HepG2 (cell line): ENCODE measurements around the gene CSTF1. TPM values are rescaled to one million over a fixed set of nuclear protein-coding genes. Genes with fewer than 3 reads are reported as not detected.

Source experiments
- AGO2 ChIP-seq: fragments of 200-400 bp; formaldehyde crosslinking; optimal IDR thresholded peaks from 2 replicates; pipeline ENCODE3; 2017; ENCODE audit warnings: mild to moderate bottlenecking, low read depth, low read length, moderate library complexity
- HOXA9 ChIP-seq: sonication (generic); formaldehyde crosslinking; IDR thresholded peaks from 2 replicates; pipeline ENCODE4 v1.8.1; 2022; ENCODE audit warnings: missing genetic modification reagents, mild to moderate bottlenecking, moderate library complexity, borderline replicate concordance
- KLF12 ChIP-seq: sonication (generic); formaldehyde crosslinking; IDR thresholded peaks from 2 replicates; pipeline ENCODE4 v1.4.0; 2020; ENCODE audit warnings: missing genetic modification reagents, borderline replicate concordance
- MAZ ChIP-seq, 2 experiments: sonication (generic) in 1 of 2; formaldehyde crosslinking in 1 of 2; IDR thresholded peaks; 2 replicates each; pipeline versions ENCODE4 v1.5.0 to v1.6.1; 2012 to 2020; ENCODE audit warnings: low read depth in 2 of 2, mild to moderate bottlenecking in 2 of 2, borderline replicate concordance in 1 of 2, improper control_type of control experiment in 1 of 2, low read length in 1 of 2, missing genetic modification reagents in 1 of 2, moderate library complexity in 1 of 2
- MXI1 ChIP-seq: IDR thresholded peaks from 3 replicates; pipeline ENCODE4 v1.6.1; 2012; ENCODE audit warnings: low read depth, low read length, inconsistent platforms, borderline replicate concordance
- NKX3-1 ChIP-seq: sonication (generic); formaldehyde crosslinking; IDR thresholded peaks from 2 replicates; pipeline ENCODE4 v1.5.0; 2020; ENCODE audit warnings: missing genetic modification reagents
- NR3C1 ChIP-seq: sonication (generic); formaldehyde crosslinking; IDR thresholded peaks from 2 replicates; pipeline ENCODE4 v1.4.0; 2020; ENCODE audit warnings: missing genetic modification reagents
- PCBP1 ChIP-seq: fragments of 200-400 bp; formaldehyde crosslinking; IDR thresholded peaks from 2 replicates; pipeline ENCODE4 v1.6.1; 2017; ENCODE audit warnings: mild to moderate bottlenecking, low read depth, low read length, borderline replicate concordance
- RAD51 ChIP-seq: fragments of 450-650 bp; IDR thresholded peaks from 2 replicates; pipeline ENCODE4 v1.6.1; 2016; ENCODE audit warnings: borderline replicate concordance
- SALL1 ChIP-seq: sonication (generic); formaldehyde crosslinking; IDR thresholded peaks from 2 replicates; pipeline ENCODE4 v1.8.0; 2022; ENCODE audit warnings: mild to moderate bottlenecking, missing genetic modification reagents
- SPEN ChIP-seq: sonication (generic); formaldehyde crosslinking; IDR thresholded peaks from 2 replicates; pipeline ENCODE4 v1.5.1; 2020; ENCODE audit warnings: low read depth, mild to moderate bottlenecking, missing genetic modification reagents
- STAG1 ChIP-seq: sonication (generic); formaldehyde crosslinking; IDR thresholded peaks from 2 replicates; pipeline ENCODE4 v1.4.0; 2020; ENCODE audit warnings: missing genetic modification reagents
- YY1 ChIP-seq: IDR thresholded peaks from 2 replicates; pipeline ENCODE4 v1.6.1; 2011; ENCODE audit warnings: low read length, low read depth, moderate library complexity, mild to moderate bottlenecking; ENCODE audit not compliant: insufficient read depth, insufficient replicate concordance
- ZMYM3 ChIP-seq: sonication (generic); formaldehyde crosslinking; IDR thresholded peaks from 2 replicates; pipeline ENCODE4 v1.5.1; 2020; ENCODE audit warnings: mild to moderate bottlenecking, missing genetic modification reagents
- ZNF335 ChIP-seq: sonication (generic); formaldehyde crosslinking; IDR thresholded peaks from 2 replicates; pipeline ENCODE4 v1.4.0; 2020; ENCODE audit warnings: missing genetic modification reagents
- ZNF430 ChIP-seq: sonication (generic); formaldehyde crosslinking; IDR thresholded peaks from 2 replicates; pipeline ENCODE4 v1.9.0; 2021; ENCODE audit warnings: mild to moderate bottlenecking, missing genetic modification reagents
- ZNF558 ChIP-seq: sonication (generic); formaldehyde crosslinking; IDR thresholded peaks from 2 replicates; pipeline ENCODE4 v1.9.0; 2022; ENCODE audit warnings: mild to moderate bottlenecking, missing genetic modification reagents, borderline replicate concordance
- ZNF782 ChIP-seq: sonication (generic); formaldehyde crosslinking; IDR thresholded peaks from 2 replicates; pipeline ENCODE4 v1.4.0; 2020; ENCODE audit warnings: missing genetic modification reagents, mild to moderate bottlenecking, borderline replicate concordance
- ZSCAN21 ChIP-seq: sonication (generic); formaldehyde crosslinking; IDR thresholded peaks from 2 replicates; pipeline ENCODE4 v1.8.0; 2022; ENCODE audit warnings: mild to moderate bottlenecking, missing genetic modification reagents, moderate library complexity, borderline replicate concordance
- polyA plus RNA-seq, 8 experiments: library from polyadenylated mRNA; depleted of rRNA in 3 of 8; stranded (reverse) in 7 of 8; unstranded in 1 of 8; fragments of >200 nt; fragmentation: Illumina TruSeq in 4 of 8; extraction: Trizol in 4 of 8; gene quantifications; 2 replicates each; pipeline versions ENCODE4 v1.2.1 to v1.2.3, GENCODE V29; 2011 to 2016; ENCODE audit warnings: low read depth in 4 of 8, missing spikeins in 1 of 8, mixed read lengths in 1 of 8; ENCODE audit not compliant: insufficient read depth in 1 of 8
- total RNA-seq, 5 experiments: library from RNA; depleted of rRNA; stranded (reverse); fragments of >200 nt; fragmentation: Illumina TruSeq; extraction: Trizol; gene quantifications; 2 replicates each; pipeline ENCODE4 v1.2.3, GENCODE V29; 2016; ENCODE audit warnings: low read depth in 1 of 5
- TF ChIP-seq, protein P1 (sequence below): sonication (generic); formaldehyde crosslinking; IDR thresholded peaks from 2 replicates; pipeline ENCODE4 v1.4.0; 2020; ENCODE audit warnings: missing genetic modification reagents, borderline replicate concordance
- TF ChIP-seq, protein P2 (sequence below): IDR thresholded peaks from 2 replicates; pipeline ENCODE4 v1.4.0; 2020; ENCODE audit warnings: mild to moderate bottlenecking, missing genetic modification reagents

The CSTF1 gene
- total and polyA plus RNA-seq, 2 of the 13 experiments (the other 11 are each of a cell fraction or from before 2014, with no cell fraction given), result 70.9 to 100 TPM

DNA sequence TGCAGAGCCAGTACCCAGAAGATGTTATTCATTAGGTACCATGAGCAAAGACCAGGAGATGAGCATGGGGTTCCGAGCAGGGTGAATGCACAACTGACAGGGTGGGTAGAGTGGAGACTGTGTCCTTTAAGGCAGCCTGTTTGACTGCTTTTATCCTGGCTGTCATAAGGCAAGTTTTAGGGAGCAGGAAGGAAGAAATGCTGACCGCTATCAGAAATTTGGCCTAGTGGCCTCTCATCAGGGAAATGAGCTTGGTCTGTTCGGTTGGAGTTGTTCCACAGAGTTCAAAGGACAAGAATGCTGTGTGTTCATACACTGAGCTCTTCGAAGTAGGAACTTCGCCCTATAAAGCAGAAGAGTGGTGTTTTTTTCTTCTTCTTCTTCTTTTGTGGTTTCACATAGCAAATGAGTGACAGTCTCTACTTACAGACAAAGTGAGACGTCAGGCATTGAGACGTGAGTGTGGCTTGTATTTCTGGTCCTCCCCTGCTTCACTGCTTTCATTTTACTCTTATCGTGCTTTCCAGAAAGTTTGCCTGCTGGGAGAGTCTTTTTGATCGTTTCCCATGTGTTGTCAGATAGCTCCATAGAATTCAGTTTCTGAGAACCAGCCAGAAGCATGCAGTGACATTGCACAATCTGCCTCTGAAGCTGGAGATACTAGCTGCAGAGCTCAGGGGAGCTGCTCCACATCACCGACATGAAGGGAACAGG is 19.5 kb downstream of the CSTF1 start, which contains the start of gene CASS4 (continued):
- TF ChIP-seq, protein P1, sequence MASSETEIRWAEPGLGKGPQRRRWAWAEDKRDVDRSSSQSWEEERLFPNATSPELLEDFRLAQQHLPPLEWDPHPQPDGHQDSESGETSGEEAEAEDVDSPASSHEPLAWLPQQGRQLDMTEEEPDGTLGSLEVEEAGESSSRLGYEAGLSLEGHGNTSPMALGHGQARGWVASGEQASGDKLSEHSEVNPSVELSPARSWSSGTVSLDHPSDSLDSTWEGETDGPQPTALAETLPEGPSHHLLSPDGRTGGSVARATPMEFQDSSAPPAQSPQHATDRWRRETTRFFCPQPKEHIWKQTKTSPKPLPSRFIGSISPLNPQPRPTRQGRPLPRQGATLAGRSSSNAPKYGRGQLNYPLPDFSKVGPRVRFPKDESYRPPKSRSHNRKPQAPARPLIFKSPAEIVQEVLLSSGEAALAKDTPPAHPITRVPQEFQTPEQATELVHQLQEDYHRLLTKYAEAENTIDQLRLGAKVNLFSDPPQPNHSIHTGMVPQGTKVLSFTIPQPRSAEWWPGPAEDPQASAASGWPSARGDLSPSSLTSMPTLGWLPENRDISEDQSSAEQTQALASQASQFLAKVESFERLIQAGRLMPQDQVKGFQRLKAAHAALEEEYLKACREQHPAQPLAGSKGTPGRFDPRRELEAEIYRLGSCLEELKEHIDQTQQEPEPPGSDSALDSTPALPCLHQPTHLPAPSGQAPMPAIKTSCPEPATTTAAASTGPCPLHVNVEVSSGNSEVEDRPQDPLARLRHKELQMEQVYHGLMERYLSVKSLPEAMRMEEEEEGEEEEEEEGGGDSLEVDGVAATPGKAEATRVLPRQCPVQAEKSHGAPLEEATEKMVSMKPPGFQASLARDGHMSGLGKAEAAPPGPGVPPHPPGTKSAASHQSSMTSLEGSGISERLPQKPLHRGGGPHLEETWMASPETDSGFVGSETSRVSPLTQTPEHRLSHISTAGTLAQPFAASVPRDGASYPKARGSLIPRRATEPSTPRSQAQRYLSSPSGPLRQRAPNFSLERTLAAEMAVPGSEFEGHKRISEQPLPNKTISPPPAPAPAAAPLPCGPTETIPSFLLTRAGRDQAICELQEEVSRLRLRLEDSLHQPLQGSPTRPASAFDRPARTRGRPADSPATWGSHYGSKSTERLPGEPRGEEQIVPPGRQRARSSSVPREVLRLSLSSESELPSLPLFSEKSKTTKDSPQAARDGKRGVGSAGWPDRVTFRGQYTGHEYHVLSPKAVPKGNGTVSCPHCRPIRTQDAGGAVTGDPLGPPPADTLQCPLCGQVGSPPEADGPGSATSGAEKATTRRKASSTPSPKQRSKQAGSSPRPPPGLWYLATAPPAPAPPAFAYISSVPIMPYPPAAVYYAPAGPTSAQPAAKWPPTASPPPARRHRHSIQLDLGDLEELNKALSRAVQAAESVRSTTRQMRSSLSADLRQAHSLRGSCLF (CRISPR knock-in tag), result no peak
- TF ChIP-seq ZMYM3 (CRISPR knock-in tag) (no peak), KLF12 (CRISPR knock-in tag) (no peak), RAD51 (no peak), PCBP1 (no peak), NKX3-1 (CRISPR knock-in tag) (no peak), MAZ (IDR thresholded peaks at IDR 0.05; ENCODE audit: borderline replicate concordance, low read depth, low read length) (no peak), MAZ (CRISPR knock-in tag; IDR thresholded peaks at IDR 0.05; ENCODE audit: low read depth) (0 out of 2 replicates have a peak, but pooled peaks have one; percentile 28), HOXA9 (CRISPR knock-in tag) (no peak), YY1 (no peak), ZNF430 (CRISPR knock-in tag) (peak; percentile 12; the same call in 1 of the 2 replicates), STAG1 (no peak), ZSCAN21 (no peak), AGO2 (no peak), ZNF782 (CRISPR knock-in tag) (no peak), ZNF558 (no peak), MXI1 (peak; percentile 68; the same call in 2 of the 3 replicates), NR3C1 (CRISPR knock-in tag) (no peak), SALL1 (peak; percentile 21; the same call in 1 of the 2 replicates), SPEN (CRISPR knock-in tag) (no peak), ZNF335 (CRISPR knock-in tag) (no peak)
- TF ChIP-seq, protein P2, sequence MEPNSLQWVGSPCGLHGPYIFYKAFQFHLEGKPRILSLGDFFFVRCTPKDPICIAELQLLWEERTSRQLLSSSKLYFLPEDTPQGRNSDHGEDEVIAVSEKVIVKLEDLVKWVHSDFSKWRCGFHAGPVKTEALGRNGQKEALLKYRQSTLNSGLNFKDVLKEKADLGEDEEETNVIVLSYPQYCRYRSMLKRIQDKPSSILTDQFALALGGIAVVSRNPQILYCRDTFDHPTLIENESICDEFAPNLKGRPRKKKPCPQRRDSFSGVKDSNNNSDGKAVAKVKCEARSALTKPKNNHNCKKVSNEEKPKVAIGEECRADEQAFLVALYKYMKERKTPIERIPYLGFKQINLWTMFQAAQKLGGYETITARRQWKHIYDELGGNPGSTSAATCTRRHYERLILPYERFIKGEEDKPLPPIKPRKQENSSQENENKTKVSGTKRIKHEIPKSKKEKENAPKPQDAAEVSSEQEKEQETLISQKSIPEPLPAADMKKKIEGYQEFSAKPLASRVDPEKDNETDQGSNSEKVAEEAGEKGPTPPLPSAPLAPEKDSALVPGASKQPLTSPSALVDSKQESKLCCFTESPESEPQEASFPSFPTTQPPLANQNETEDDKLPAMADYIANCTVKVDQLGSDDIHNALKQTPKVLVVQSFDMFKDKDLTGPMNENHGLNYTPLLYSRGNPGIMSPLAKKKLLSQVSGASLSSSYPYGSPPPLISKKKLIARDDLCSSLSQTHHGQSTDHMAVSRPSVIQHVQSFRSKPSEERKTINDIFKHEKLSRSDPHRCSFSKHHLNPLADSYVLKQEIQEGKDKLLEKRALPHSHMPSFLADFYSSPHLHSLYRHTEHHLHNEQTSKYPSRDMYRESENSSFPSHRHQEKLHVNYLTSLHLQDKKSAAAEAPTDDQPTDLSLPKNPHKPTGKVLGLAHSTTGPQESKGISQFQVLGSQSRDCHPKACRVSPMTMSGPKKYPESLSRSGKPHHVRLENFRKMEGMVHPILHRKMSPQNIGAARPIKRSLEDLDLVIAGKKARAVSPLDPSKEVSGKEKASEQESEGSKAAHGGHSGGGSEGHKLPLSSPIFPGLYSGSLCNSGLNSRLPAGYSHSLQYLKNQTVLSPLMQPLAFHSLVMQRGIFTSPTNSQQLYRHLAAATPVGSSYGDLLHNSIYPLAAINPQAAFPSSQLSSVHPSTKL (CRISPR knock-in tag), result peak; percentile 30; the same call in 1 of the 2 replicates
